ENCODE data around the gene ATP8B4.

The ATP8B4 gene

DNA sequence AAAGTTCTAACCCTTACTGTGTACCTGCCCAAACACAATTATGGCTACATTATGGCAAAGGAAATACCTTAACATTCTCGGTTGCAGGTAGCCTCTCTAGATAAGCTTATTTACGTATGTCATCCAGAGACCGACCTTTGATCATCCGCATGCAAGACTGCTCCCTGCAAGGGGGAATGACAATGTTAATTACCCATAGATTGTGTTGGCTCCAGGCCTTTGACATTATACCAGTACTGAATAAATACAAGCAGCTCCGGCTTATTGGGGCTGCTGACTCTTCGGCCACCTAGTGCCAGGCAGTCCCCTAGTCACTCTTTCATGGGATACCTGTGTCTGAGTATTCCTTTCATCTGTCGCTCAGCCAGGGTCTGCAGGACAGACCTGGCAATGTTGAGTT, 274.6 kb downstream of the ATP8B4 start:
- no peak overlapping the region for H3K4me3 ChIP-seq (ENCODE audit: low read length)
- TF ChIP-seq, protein P1, sequence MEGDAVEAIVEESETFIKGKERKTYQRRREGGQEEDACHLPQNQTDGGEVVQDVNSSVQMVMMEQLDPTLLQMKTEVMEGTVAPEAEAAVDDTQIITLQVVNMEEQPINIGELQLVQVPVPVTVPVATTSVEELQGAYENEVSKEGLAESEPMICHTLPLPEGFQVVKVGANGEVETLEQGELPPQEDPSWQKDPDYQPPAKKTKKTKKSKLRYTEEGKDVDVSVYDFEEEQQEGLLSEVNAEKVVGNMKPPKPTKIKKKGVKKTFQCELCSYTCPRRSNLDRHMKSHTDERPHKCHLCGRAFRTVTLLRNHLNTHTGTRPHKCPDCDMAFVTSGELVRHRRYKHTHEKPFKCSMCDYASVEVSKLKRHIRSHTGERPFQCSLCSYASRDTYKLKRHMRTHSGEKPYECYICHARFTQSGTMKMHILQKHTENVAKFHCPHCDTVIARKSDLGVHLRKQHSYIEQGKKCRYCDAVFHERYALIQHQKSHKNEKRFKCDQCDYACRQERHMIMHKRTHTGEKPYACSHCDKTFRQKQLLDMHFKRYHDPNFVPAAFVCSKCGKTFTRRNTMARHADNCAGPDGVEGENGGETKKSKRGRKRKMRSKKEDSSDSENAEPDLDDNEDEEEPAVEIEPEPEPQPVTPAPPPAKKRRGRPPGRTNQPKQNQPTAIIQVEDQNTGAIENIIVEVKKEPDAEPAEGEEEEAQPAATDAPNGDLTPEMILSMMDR (conservative IDR thresholded peaks at IDR 0.05; ENCODE audit: low read length): no peak
- no peak for DNase-seq (ENCODE audit: low read depth)

DNA sequence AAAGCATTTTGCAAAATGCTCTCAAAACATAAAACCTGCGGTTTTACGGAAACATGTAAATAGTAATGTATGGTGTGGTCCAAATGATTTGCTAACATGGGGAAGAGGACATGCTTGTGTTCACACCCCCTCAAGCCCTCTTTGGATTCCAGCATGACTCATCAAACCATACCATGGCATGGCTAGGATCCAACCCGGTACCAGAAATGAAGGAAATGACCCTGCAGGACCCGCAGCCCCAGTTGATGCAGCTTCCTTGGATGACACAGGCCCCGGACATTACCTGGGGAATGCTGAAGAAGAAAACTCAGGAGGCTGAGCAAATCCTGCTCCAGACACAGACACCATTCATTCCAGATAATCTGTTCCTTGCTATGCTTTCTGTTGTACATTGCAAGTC, 275.3 kb downstream of the ATP8B4 start:
- H3K4me3 ChIP-seq (ENCODE audit: low read length): no peak overlapping the region
- TF ChIP-seq, protein P1 (conservative IDR thresholded peaks at IDR 0.05; ENCODE audit: low read length): no peak
- DNase-seq (ENCODE audit: low read depth): no peak

DNA sequence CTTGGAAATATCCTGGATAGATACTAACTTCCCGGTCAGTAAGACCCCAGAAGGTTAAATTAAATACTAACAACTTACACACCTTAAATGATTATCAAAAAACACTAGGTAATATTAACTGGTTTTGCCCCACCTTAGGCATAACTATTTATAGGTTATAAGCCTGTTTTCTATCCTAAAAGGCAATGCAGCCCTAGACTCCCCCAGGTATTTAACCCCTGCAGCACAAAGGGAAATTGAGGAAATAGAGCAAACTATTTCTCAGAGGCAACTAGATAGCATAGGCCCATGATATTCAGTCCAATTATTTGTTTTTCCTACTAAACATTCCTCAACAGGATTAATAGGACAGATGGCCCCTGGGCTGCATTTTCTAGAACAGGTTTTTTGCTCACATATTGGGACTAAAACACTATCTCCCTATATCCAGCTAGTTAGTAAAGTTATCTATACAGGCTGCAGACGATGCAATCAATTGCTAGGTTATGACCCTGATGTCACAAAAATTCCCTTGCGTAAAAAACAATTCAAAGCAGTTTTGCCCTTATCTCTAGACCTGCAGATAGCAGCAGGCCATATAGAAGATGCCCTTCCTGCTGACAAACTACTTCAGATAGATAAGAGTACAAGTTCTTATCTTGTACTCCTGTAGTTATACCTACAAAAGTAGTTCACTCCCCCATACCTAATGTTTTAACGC, 276.9 kb downstream of the ATP8B4 start:
- TF ChIP-seq, protein P1 (conservative IDR thresholded peaks at IDR 0.05; ENCODE audit: low read length): no peak
- no peak overlapping the region for H3K4me3 ChIP-seq (ENCODE audit: low read length)
- no peak for DNase-seq (ENCODE audit: low read depth)

DNA sequence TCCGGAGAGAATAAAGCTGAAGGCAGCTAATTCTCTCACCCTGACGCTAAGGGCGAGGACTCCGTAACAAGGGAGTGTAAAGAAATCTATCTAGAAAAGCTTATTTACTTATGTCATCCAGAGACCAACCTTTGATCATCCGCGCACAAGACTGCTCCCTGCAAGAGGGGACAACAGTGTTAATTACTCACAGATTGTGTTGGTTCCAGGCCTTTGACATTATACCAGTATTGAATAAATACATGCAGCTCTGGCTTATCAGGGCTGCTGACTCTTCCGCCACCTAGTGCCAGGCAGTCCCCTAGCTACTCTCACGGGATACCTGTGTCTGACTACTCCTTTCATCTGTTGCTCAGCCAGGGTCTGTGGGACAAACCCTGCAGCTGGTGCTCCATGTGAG, 286.5 kb downstream of the ATP8B4 start:
- TF ChIP-seq, protein P1 (conservative IDR thresholded peaks at IDR 0.05; ENCODE audit: low read length): peak; percentile 33; the same call in 1 of the 2 replicates
- no peak overlapping the region for H3K4me3 ChIP-seq (ENCODE audit: low read length)
- peak; percentile 21 for DNase-seq (ENCODE audit: low read depth)

DNA sequence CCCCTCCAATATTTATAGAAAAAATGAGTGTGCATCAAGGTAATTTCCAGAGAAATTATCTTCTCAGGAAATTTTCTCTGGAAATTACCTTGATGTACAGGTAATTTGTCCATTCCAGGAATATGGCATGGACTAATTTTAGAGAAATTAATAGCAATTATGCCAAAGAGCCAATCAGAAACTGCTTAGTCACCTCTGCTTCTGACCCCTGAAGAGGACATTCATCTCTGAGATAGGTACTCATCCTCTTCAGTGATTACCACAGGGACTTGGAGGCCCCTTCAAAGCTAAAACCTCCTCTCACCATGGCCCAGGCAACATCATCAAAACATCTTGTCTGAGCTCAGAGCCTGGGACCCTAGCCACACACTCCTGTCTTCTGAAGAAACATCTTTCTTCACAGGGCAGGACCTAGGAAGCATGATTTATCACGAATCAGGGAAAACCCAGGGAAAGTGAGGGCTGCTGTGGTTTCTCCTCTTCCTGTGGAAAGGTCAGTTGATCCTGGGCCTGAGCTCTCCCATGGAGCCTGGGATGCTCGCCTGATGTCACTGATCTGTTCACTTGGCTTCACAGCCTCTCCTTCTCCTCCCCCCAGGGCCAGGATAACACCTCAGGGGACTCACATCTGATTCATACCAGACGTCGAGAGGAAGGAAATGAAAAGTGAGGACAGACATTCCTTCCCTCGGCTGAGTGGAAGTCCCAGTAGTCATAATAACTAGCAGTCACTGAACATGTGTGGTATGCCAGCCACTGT, 287.6 kb downstream of the ATP8B4 start:
- TF ChIP-seq, protein P1 (conservative IDR thresholded peaks at IDR 0.05; ENCODE audit: low read length): no peak
- peak; percentile 99 for DNase-seq (ENCODE audit: low read depth)
- no peak overlapping the region for H3K4me3 ChIP-seq (ENCODE audit: low read length)

DNA sequence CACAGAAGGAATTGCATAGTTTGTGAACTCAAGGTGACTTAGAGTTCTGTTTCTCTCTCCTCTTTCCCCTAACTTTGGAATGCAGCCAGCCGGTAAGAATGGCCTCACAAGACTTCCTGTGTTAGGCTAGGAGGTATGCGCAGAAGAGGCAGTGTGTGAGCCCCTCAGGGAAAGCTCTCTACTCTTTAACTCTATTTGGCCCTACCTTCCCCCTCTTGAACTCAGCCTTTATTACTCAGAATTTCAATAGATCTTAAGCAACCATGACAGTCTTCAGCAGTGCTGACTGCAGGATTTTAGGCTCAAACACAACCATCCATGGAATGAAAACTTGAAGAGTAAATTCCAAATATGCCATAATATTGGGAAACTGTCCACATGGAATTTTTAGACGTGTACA, 288.6 kb downstream of the ATP8B4 start:
- DNase-seq (ENCODE audit: low read depth): peak; percentile 85
- TF ChIP-seq, protein P1 (conservative IDR thresholded peaks at IDR 0.05; ENCODE audit: low read length): no peak
- no peak overlapping the region for H3K4me3 ChIP-seq (ENCODE audit: low read length)

DNA sequence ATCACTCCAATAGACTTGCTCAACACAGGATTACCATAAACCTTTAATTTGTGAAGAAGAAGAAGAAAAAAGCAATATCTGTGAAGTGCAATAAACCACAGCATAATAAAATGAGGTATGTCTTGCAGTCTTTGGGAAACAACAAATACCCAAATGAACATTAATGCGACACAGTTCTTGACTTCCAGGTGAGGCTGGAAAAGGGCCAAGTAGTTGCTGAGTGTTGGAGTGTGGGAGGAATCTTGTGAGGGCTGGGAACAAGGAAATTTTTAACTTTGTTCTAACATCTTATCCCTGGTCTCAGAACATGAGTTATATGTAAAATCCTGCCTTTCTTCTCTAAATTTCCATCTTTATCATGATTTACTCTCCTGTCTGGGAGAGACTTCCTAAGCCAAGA, 291.7 kb downstream of the ATP8B4 start:
- DNase-seq (ENCODE audit: low read depth): no peak
- TF ChIP-seq, protein P1 (conservative IDR thresholded peaks at IDR 0.05; ENCODE audit: low read length): no peak
- H3K4me3 ChIP-seq (ENCODE audit: low read length): no peak overlapping the region

Measured in AG10803 (cell line).